GM12878 (cell line): ENCODE results near the gene PUM2. TPM values are rescaled to one million over a fixed set of nuclear protein-coding genes. Genes with fewer than 3 reads are reported as not detected.

Source experiments
- ATAC-seq: fragments of 200-7000 bp; cut with Tn5 transposase; 3 replicates; pipeline ENCODE4 v1.9.1; 2020; ENCODE audit warnings: mild to moderate bottlenecking, moderate library complexity
- BruUV-seq: library from RNA; stranded (reverse); fragments of 400-500 nt; replicated peaks from 2 replicates; lab custom pipeline; 2021; lab: Mats Ljungman, UMichigan
- CTCF ChIA-PET: fragments of 300-600 bp; sonication (Branson Sonifier 250); formaldehyde crosslinking; extraction: SDS; loops from one replicate; lab custom pipeline; 2021; ENCODE audit warnings: inconsistent platforms; lab: Yijun Ruan, JAX
- POLR2A ChIA-PET: fragments of 350-600 bp; formaldehyde crosslinking; extraction: SDS; loops from one replicate; lab custom pipeline; 2021; ENCODE audit warnings: inconsistent platforms; lab: Charles Lee
- RAD21 ChIA-PET: fragments of 300-600 bp; sonication (Branson Sonifier 250); formaldehyde crosslinking; loops from one replicate; lab custom pipeline; 2023; ENCODE audit warnings: antibody characterized with exemption; ENCODE audit not compliant: unreplicated experiment; lab: Charles Lee
- SMC1A ChIA-PET: fragments of 300-600 bp; sonication (Branson Sonifier 250); formaldehyde crosslinking; loops from one replicate; lab custom pipeline; 2023; ENCODE audit not compliant: unreplicated experiment, uncharacterized antibody; lab: Charles Lee
- DNase-seq: peaks from one replicate; pipeline ENCODE4 v3.0.0-alpha.2; 2011; ENCODE audit warnings: low read depth, low spot score
- FAIRE-seq: peaks from 3 replicates; lab custom pipeline; 2011; peaks lifted over from hg19 to GRCh38; lab: Jason Lieb, UNC
- H2AFZ ChIP-seq: 2 replicates; pipeline ENCODE4 v1.6.0; 2011; ENCODE audit warnings: low read depth, low read length, control low read depth; ENCODE audit not compliant: control insufficient read depth
- H3K27ac ChIP-seq: 2 replicates; pipeline ENCODE4 v1.5.1; 2011; ENCODE audit warnings: control low read depth; ENCODE audit not compliant: control insufficient read depth, insufficient read depth
- H3K27me3 ChIP-seq, 2 experiments: replicated peaks in 1 of 2; 2 replicates each; pipeline versions ENCODE4 v1.6.0 to v1.6.1; 2011; ENCODE audit warnings: low read length in 1 of 2; ENCODE audit not compliant: control insufficient read depth in 2 of 2, insufficient read depth in 2 of 2
- H3K36me3 ChIP-seq, 2 experiments: 2 replicates each; pipeline ENCODE4 v1.5.1; 2011; ENCODE audit warnings: low read length in 1 of 2; ENCODE audit not compliant: control insufficient read depth in 2 of 2, insufficient read depth in 2 of 2
- H3K4me1 ChIP-seq: 2 replicates; pipeline ENCODE4 v1.6.1; 2011; ENCODE audit warnings: mild to moderate bottlenecking, low read length, moderate library complexity, mixed read lengths; ENCODE audit not compliant: control insufficient read depth, insufficient read depth
- H3K4me2 ChIP-seq: 2 replicates; pipeline ENCODE4 v1.6.0; 2011; ENCODE audit warnings: control low read depth; ENCODE audit not compliant: control insufficient read depth, insufficient read depth
- H3K4me3 ChIP-seq: fragments of 200-600 bp; sonication (generic); 2 replicates; pipeline ENCODE4 v1.5.1; 2016
- H3K79me2 ChIP-seq: 2 replicates; pipeline ENCODE4 v1.6.0; 2011; ENCODE audit warnings: low read length; ENCODE audit not compliant: control insufficient read depth, insufficient read depth
- H3K9ac ChIP-seq: 2 replicates; pipeline ENCODE4 v1.8.0; 2011; ENCODE audit warnings: low read length, control low read depth, mixed read lengths; ENCODE audit not compliant: control insufficient read depth, insufficient read depth
- H3K9me3 ChIP-seq: replicated peaks from 3 replicates; pipeline ENCODE4 v1.5.1; 2011; ENCODE audit warnings: mild to moderate bottlenecking, low read length; ENCODE audit not compliant: control insufficient read depth, insufficient read depth
- H4K20me1 ChIP-seq: 2 replicates; pipeline ENCODE4 v1.6.0; 2011; ENCODE audit not compliant: control insufficient read depth, insufficient read depth
- BRCA1 ChIP-seq: IDR thresholded peaks from 2 replicates; pipeline ENCODE4 v1.6.1; 2011; ENCODE audit warnings: low read depth, low read length, improper control_type of control experiment
- CBFB ChIP-seq: IDR thresholded peaks from 2 replicates; pipeline ENCODE4 v1.6.1; 2016; ENCODE audit warnings: antibody characterized with exemption, low read depth
- CHD1 ChIP-seq: IDR thresholded peaks from 2 replicates; pipeline ENCODE4 v1.6.1; 2012; ENCODE audit warnings: low read depth, low read length, improper control_type of control experiment
- CREB1 ChIP-seq: IDR thresholded peaks from 2 replicates; pipeline ENCODE4 v1.6.1; 2012; ENCODE audit warnings: low read depth, mild to moderate bottlenecking, inconsistent platforms
- CREM ChIP-seq: IDR thresholded peaks from 2 replicates; pipeline ENCODE4 v1.6.1; 2014; ENCODE audit warnings: antibody characterized with exemption, low read depth
- DPF2 ChIP-seq: fragments of 450-650 bp; IDR thresholded peaks from 2 replicates; pipeline ENCODE4 v1.6.1; 2017; ENCODE audit warnings: mild to moderate bottlenecking
- FOXK2 ChIP-seq: fragments of 450-650 bp; IDR thresholded peaks from 2 replicates; pipeline ENCODE4 v1.6.1; 2017; ENCODE audit warnings: mild to moderate bottlenecking, moderate library complexity
- MTA2 ChIP-seq: fragments of 450-650 bp; IDR thresholded peaks from 2 replicates; pipeline ENCODE4 v1.6.1; 2016; ENCODE audit warnings: low read depth, mild to moderate bottlenecking, moderate library complexity
- MTA3 ChIP-seq: IDR thresholded peaks from 2 replicates; pipeline ENCODE4 v1.6.1; 2012; ENCODE audit warnings: low read length, inconsistent platforms, borderline replicate concordance
- MYC ChIP-seq: IDR thresholded peaks from 2 replicates; pipeline ENCODE4 v1.6.1; 2011; ENCODE audit warnings: mild to moderate bottlenecking, low read length, moderate library complexity, inconsistent platforms; ENCODE audit not compliant: insufficient read depth, insufficient replicate concordance, insufficient read length, severe bottlenecking
- NFIC ChIP-seq: IDR thresholded peaks from 2 replicates; pipeline ENCODE4 v1.6.1; 2012; ENCODE audit warnings: low read depth, mild to moderate bottlenecking, inconsistent platforms, low read length, moderate library complexity
- NRF1 ChIP-seq: conservative IDR thresholded peaks from 2 replicates; pipeline ENCODE4 v1.6.1; 2011; ENCODE audit warnings: mild to moderate bottlenecking, low read depth, low read length, improper control_type of control experiment
- POLR2AphosphoS2 ChIP-seq: IDR thresholded peaks from 2 replicates; pipeline ENCODE4 v1.6.1; 2011; ENCODE audit warnings: low read depth, mild to moderate bottlenecking, low read length, improper control_type of control experiment, moderate library complexity
- RAD51 ChIP-seq: fragments of 450-650 bp; IDR thresholded peaks from 2 replicates; pipeline ENCODE4 v1.6.1; 2016; ENCODE audit warnings: moderate library complexity, mild to moderate bottlenecking, inconsistent platforms
- SREBF1 ChIP-seq: IDR thresholded peaks from 2 replicates; pipeline ENCODE4 v1.6.1; 2012; ENCODE audit warnings: mild to moderate bottlenecking, low read length
- ZSCAN29 ChIP-seq: fragments of 450-650 bp; IDR thresholded peaks from 2 replicates; pipeline ENCODE4 v1.6.1; 2017; ENCODE audit warnings: mild to moderate bottlenecking, moderate library complexity
- WGBS: methylation state at CpG from one replicate; pipeline ENCODE4 v1.1.6; 2016; ENCODE audit warnings: low lambda C conversion rate; ENCODE audit not compliant: insufficient replicate concordance, insufficient coverage; ENCODE audit errors: missing lambda C conversion rate; 5-methylcytosine and 5-hydroxymethylcytosine counted together
- in situ Hi-C: fragments of 300-500 bp; cut with MboI; formaldehyde crosslinking; loops from 9 replicates; pipeline ENCODE4 v1.14.3; 2018; ENCODE audit warnings: mixed read lengths
- intact Hi-C: fragments of 100-400 bp; cut with micrococcal nuclease; formaldehyde crosslinking; loops from one replicate; pipeline ENCODE4 v1.14.2; 2022; ENCODE audit not compliant: unreplicated experiment
- polyA plus RNA-seq, 11 experiments: library from polyadenylated mRNA; depleted of rRNA in 4 of 11; unstranded in 6 of 11; stranded (reverse) in 5 of 11; fragments of >200 nt; fragmentation: Nextera tagmentation in 4 of 11; fragmentation: Illumina TruSeq in 1 of 11; extraction: Ambion mirVana in 4 of 11; extraction: Trizol in 1 of 11; gene quantifications; 1 replicate in 1 of 11; 2 replicates in 10 of 11; pipeline versions ENCODE4 v1.2.1 to v1.2.3, GENCODE V29; 2011 to 2016; ENCODE audit warnings: inconsistent platforms in 2 of 11, missing spikeins in 2 of 11, low read depth in 1 of 11
- total RNA-seq, 4 experiments: library from RNA; depleted of rRNA in 3 of 4; stranded (reverse); fragments of >200 nt in 3 of 4; fragmentation: Illumina TruSeq in 1 of 4; extraction: Trizol in 1 of 4; gene quantifications; 2 replicates each; pipeline versions ENCODE4 v1.2.1 to v1.2.3, GENCODE V29; 2013 to 2021

PUM2 gene
- total and polyA plus RNA-seq, 10 of the 15 experiments (the other 5 are each of a cell fraction or from before 2014, with no cell fraction given), result 14.5 to 87.6 (median 29.4) TPM

- Histone ChIP-seq H3K36me3 (peaks cover 0 to 3% of the 10 kb centered on the region in 2 experiments; a peak in 2 of 4 replicates), H3K9me3 (no peaks in the 10 kb centered on the region), H3K9ac (peak overlapping the region; percentile 97; the same call in 1 of the 2 replicates), H4K20me1 (peaks cover 5% of the 10 kb centered on the region), H3K27ac (no peak overlapping the region), H3K4me1 (peaks cover 15% of the 10 kb centered on the region), H3K27me3 (no peaks in the 10 kb centered on the region), H3K79me2 (peaks cover 28% of the 10 kb centered on the region), H2AFZ (peak overlapping the region; percentile 97), H3K4me2 (peak overlapping the region; percentile 95; the same call in 1 of the 2 replicates), H3K4me3 (0 out of 2 replicates have a peak overlapping the region, but pooled peaks have one; percentile 66)
- no peak for FAIRE-seq
- in situ Hi-C loops, result no loop called here
- DNase-seq, result no peak
- SMC1A ChIA-PET, result interaction anchor here (0.6 to 1.9 kb wide), 10 partner anchors 10 to 59 kb away, joined by 3 to 5 read pairs (median 4); no protein-coding TSS in a partner anchor
- intact Hi-C loops, result no loop called here
- POLR2A ChIA-PET, result interaction anchor here (1.4 to 2.8 kb wide), 2 partner anchors 10 to 13 kb away, joined by 5 to 11 read pairs; no protein-coding TSS in a partner anchor
- no TSS peak for BruUV-seq
- RAD21 ChIA-PET, result interaction anchor here (0.7 to 1.8 kb wide), 4 partner anchors 11 to 59 kb away, joined by 3 to 11 read pairs (median 3); no protein-coding TSS in a partner anchor
- TF ChIP-seq CREB1 (peak; percentile 63; the same call in 1 of the 2 replicates), CREM (no peak)
- 98% methylated on average over 5 of the region's 5 CpGs for WGBS
- CTCF ChIA-PET, result interaction anchor here (0.7 to 4.3 kb wide), 5 partner anchors 10 to 87 kb away, joined by 3 to 29 read pairs (median 4); no protein-coding TSS in a partner anchor
- ATAC-seq, result no peak
These were observed 2.1 kb upstream of the PUM2 start for GRCh38 chr2:20352581-20353216.

GRCh38 chr2:20352230-20352578 is 1.6 kb upstream of the PUM2 start:
- Histone ChIP-seq H3K9me3 (no peaks in the 10 kb centered on the region), H3K36me3 (peaks cover 0 to 3% of the 10 kb centered on the region in 2 experiments; a peak in 2 of 4 replicates), H3K9ac (peak overlapping the region; percentile 97), H3K27me3 (no peaks in the 10 kb centered on the region), H3K4me3 (peak overlapping the region; percentile 66; the same call in 1 of the 2 replicates), H3K4me2 (peak overlapping the region; percentile 95), H3K4me1 (peaks cover 15% of the 10 kb centered on the region), H3K79me2 (peaks cover 33% of the 10 kb centered on the region), H4K20me1 (peaks cover 7% of the 10 kb centered on the region), H3K27ac (peak overlapping the region; percentile 98), H2AFZ (peak overlapping the region; percentile 97)
- FAIRE-seq, result no peak
- ATAC-seq, result no peak
- DNase-seq, result no peak
- POLR2A ChIA-PET, result interaction anchor here (1.4 to 2.8 kb wide), 2 partner anchors 9 to 14 kb away, joined by 5 to 11 read pairs; no protein-coding TSS in a partner anchor
- RAD21 ChIA-PET, result interaction anchor here (1.0 to 1.8 kb wide), 4 partner anchors 12 to 127 kb away, joined by 3 to 11 read pairs (median 4); no protein-coding TSS in a partner anchor
- SMC1A ChIA-PET, result interaction anchor here (0.6 to 1.9 kb wide), 7 partner anchors 10 to 71 kb away, joined by 3 to 5 read pairs (median 4); no protein-coding TSS in a partner anchor
- no peak for TF ChIP-seq DPF2
- no peak for TF ChIP-seq SREBF1
- TF ChIP-seq FOXK2, result no peak
- TF ChIP-seq CHD1, result no peak
- TF ChIP-seq RAD51, result no peak
- no peak for TF ChIP-seq MYC
- no peak for TF ChIP-seq CBFB
- TF ChIP-seq ZSCAN29, result no peak
- TF ChIP-seq NFIC, result no peak
- no peak for TF ChIP-seq BRCA1
- TF ChIP-seq NRF1, result no peak
- TF ChIP-seq MTA3, result no peak
- no peak for TF ChIP-seq MTA2
- TF ChIP-seq POLR2AphosphoS2, result no peak
- in situ Hi-C loops (no loop called here), intact Hi-C loops (no loop called here)
- no TSS peak for BruUV-seq
- 49% methylated on average over 4 of the region's 4 CpGs for WGBS
- CTCF ChIA-PET, result interaction anchor here (1.1 to 4.3 kb wide), 3 partner anchors 9 to 59 kb away, joined by 3 to 29 read pairs (median 4); no protein-coding TSS in a partner anchor
